Non-pigmented ciliary epithelial cell (primary cell): ENCODE results near the gene HOXA5.

Source experiments
- DNase-seq: peaks from one replicate; pipeline ENCODE4 v3.0.0-alpha.2; 2010; ENCODE audit warnings: low read depth

Gene HOXA5

GRCh38 chr7:27148031-27148755, 4.7 kb upstream of the HOXA5 start:
- no peak for DNase-seq

GRCh38 chr7:27147199-27148030, 3.9 kb upstream of the HOXA5 start, which contains the start of gene HOXA6:
HOXA6 (minus strand) TSS chr7:27147774; CDS start chr7:27147749, 25 bp downstream.
- no peak for DNase-seq

GRCh38 chr7:27146491-27147198, 3.2 kb upstream of the HOXA5 start:
- no peak for DNase-seq

GRCh38 chr7:27145914-27146412, 2.5 kb upstream of the HOXA5 start:
- no peak for DNase-seq

- DNase-seq = no peak
Measured at GRCh38 chr7:27145165-27145913, 1.9 kb upstream of the HOXA5 start.

- DNase-seq = no peak
Measured at GRCh38 chr7:27144781-27145164, 1.3 kb upstream of the HOXA5 start.

GRCh38 chr7:27143950-27144780, 684 bp upstream of the HOXA5 start:
- DNase-seq = no peak

- DNase-seq = no peak
Measured at GRCh38 chr7:27142580-27143022, 880 bp downstream of the HOXA5 start.

GRCh38 chr7:27141923-27142579, 1.4 kb downstream of the HOXA5 start:
- no peak for DNase-seq

GRCh38 chr7:27141137-27141922, 2.2 kb downstream of the HOXA5 start:
- DNase-seq = no peak

- no peak for DNase-seq
Measured at GRCh38 chr7:27140126-27140857, 3.2 kb downstream of the HOXA5 start.

GRCh38 chr7:27139334-27140125, 4.0 kb downstream of the HOXA5 start:
- DNase-seq = no peak

GRCh38 chr7:27138985-27139333, 4.5 kb downstream of the HOXA5 start:
- DNase-seq = no peak

- no peak for DNase-seq
Measured at GRCh38 chr7:27138472-27138871, 5.0 kb downstream of the HOXA5 start.

GRCh38 chr7:27137640-27138315, 5.7 kb downstream of the HOXA5 start:
- no peak for DNase-seq

- DNase-seq = no peak
Measured at GRCh38 chr7:27134392-27134791, 9.1 kb downstream of the HOXA5 start.
